Measurements from ENCODE around the gene RAB35. TPM values are rescaled to one million over a fixed set of nuclear protein-coding genes. Genes with fewer than 3 reads are reported as not detected.

Gene RAB35
- total and polyA plus RNA-seq, 9 of the 15 experiments (the other 6 are each of a cell fraction or from before 2014, with no cell fraction given), result 0.65 to 76.3 (median 38.9) TPM

- Histone ChIP-seq H3K4me1 (replicated peaks in 1 of 2; ENCODE audit: control insufficient read depth in 2 of 2, insufficient read depth in 2 of 2, low read length in 2 of 2) (peaks cover 15 to 21% of the 10 kb centered on the region in 2 experiments; a peak in 4 of 5 replicates), H3K9ac (ENCODE audit: insufficient read depth in 1 of 2, low read depth in 2 of 2, low read length in 2 of 2) (no peak overlapping the region), H3K36me3 (ENCODE audit: control insufficient read depth, insufficient read depth, low read length) (peaks cover 19% of the 10 kb centered on the region), H3K79me2 (ENCODE audit: control insufficient read depth, insufficient read depth, low read length) (peaks cover 41% of the 10 kb centered on the region), H3K27ac (ENCODE audit: extremely low read depth, low read depth, low read length) (no peak overlapping the region), H3K27me3 (ENCODE audit: control insufficient read depth in 2 of 2, insufficient read depth in 2 of 2, low read length in 2 of 2) (no peaks in the 10 kb centered on the region), H4K20me1 (replicated peaks; ENCODE audit: control insufficient read depth, insufficient read depth, low read length) (peaks cover 10% of the 10 kb centered on the region; the same call in 1 of the 2 replicates), H2AFZ (ENCODE audit: low read depth, low read length) (no peak overlapping the region), H3K4me2 (ENCODE audit: insufficient read depth, low read length) (no peak overlapping the region), H3K9me1 (ENCODE audit: control insufficient read depth, insufficient read depth, low read length) (peaks cover 6% of the 10 kb centered on the region), H3K9me3 (replicated peaks; ENCODE audit: control insufficient read depth, insufficient read depth, low read depth, low read length) (no peaks in the 10 kb centered on the region), H3K4me3 (no peak overlapping the region)
- TF ChIP-seq ZNF316 (IDR thresholded peaks at IDR 0.05) (peak; percentile 33), NFE2 (IDR thresholded peaks at IDR 0.05; ENCODE audit: low read depth) (peak; percentile 35; the same call in 1 of the 2 replicates), MAFG (tag; conservative IDR thresholded peaks at IDR 0.05) (peak; percentile 43), TAF7 (tag; IDR thresholded peaks at IDR 0.05) (no peak), KAT2B (IDR thresholded peaks at IDR 0.05; ENCODE audit: low read depth, low read length) (no peak), ATF3 (IDR thresholded peaks at IDR 0.05) (no peak), ATF3 (CRISPR knock-in tag; conservative IDR thresholded peaks at IDR 0.05) (no peak), POLR2A (conservative IDR thresholded peaks at IDR 0.05) (no peak), THRAP3 (IDR thresholded peaks at IDR 0.05; ENCODE audit: borderline replicate concordance) (no peak), FUS (optimal IDR thresholded peaks at IDR 0.05; ENCODE audit: low read depth, low read length) (no peak)
- TF ChIP-seq, protein P1, sequence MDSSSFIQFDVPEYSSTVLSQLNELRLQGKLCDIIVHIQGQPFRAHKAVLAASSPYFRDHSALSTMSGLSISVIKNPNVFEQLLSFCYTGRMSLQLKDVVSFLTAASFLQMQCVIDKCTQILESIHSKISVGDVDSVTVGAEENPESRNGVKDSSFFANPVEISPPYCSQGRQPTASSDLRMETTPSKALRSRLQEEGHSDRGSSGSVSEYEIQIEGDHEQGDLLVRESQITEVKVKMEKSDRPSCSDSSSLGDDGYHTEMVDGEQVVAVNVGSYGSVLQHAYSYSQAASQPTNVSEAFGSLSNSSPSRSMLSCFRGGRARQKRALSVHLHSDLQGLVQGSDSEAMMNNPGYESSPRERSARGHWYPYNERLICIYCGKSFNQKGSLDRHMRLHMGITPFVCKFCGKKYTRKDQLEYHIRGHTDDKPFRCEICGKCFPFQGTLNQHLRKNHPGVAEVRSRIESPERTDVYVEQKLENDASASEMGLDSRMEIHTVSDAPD (CRISPR knock-in tag; IDR thresholded peaks at IDR 0.05), result no peak
- TF ChIP-seq, protein P2, sequence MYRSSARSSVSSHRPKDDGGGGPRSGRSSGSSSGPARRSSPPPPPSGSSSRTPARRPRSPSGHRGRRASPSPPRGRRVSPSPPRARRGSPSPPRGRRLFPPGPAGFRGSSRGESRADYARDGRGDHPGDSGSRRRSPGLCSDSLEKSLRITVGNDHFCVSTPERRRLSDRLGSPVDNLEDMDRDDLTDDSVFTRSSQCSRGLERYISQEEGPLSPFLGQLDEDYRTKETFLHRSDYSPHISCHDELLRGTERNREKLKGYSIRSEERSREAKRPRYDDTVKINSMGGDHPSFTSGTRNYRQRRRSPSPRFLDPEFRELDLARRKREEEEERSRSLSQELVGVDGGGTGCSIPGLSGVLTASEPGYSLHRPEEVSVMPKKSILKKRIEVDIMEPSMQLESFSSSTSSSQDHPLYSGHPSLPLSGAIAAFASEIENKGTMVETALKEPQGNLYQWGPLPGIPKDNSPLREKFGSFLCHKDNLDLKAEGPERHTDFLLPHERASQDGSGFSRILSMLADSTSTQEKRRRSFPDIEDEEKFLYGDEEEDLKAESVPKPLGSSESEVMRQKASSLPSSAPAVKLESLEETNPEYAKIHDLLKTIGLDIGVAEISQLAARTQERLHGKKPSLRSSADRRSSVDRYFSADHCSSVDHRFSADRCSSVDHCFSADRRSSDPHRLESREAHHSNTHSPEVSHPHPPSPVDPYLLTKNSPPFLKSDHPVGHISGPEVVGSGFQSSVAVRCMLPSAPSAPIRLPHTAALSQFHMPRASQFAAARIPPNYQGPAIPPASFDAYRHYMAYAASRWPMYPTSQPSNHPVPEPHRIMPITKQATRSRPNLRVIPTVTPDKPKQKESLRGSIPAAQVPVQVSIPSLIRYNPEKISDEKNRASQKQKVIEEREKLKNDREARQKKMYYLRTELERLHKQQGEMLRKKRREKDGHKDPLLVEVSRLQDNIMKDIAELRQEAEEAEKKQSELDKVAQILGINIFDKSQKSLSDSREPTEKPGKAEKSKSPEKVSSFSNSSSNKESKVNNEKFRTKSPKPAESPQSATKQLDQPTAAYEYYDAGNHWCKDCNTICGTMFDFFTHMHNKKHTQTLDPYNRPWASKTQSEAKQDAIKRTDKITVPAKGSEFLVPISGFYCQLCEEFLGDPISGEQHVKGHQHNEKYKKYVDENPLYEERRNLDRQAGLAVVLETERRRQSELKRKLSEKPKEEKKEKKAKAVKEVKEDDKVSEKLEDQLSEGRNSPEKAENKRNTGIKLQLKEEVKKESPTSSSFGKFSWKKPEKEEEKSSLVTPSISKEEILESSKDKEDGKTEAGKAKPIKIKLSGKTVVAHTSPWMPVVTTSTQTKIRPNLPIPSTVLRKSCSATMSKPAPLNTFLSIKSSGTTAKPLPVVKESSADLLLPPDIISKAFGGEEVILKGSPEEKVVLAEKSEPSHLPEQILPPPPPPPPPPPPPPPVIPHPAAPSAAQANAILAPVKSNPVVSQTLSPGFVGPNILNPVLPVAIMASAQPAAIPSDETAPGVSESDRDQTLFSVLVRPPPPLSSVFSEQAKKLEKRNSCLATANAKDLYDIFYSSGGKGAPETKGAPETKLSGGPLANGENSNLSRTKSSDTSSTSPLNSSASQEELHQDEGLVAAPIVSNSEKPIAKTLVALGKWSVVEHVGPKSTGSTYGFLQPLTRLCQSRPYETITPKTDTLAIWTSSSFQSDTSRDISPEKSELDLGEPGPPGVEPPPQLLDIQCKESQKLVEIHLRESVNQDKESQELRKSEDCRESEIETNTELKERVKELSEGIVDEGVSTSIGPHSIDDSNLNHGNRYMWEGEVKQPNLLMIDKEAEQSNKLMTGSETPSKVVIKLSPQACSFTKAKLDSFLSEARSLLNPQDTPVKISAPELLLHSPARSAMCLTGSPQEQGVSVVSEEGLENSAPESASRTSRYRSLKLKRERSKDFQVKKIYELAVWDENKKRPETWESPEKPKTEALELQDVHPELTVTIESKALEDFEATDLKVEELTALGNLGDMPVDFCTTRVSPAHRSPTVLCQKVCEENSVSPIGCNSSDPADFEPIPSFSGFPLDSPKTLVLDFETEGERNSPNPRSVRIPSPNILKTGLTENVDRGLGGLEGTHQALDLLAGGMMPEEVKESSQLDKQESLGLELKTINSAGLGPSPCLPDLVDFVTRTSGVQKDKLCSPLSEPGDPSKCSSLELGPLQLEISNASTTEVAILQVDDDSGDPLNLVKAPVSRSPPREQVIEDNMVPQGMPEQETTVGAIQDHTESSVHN (IDR thresholded peaks at IDR 0.05; ENCODE audit: borderline replicate concordance in 1 of 2, low read depth in 1 of 2), result no peak
- DNase-seq (ENCODE audit: extremely low read depth in 1 of 4, low spot score in 3 of 4) (no peak), FAIRE-seq (no peak), ATAC-seq (no peak)
- in situ Hi-C loops (cut with MboI), result no loop called here
- CTCF ChIA-PET (ENCODE audit: low intra/inter-chr PET ratio), result interaction anchor here (0.6 kb wide), 1 partner anchor 24 kb away, joined by 3 read pairs; no protein-coding TSS in a partner anchor
- POLR2A ChIA-PET, result interaction anchor here (0.8 to 6.8 kb wide), 4 partner anchors 30 to 173 kb away, joined by 3 to 54 read pairs (median 6); partner anchors contain the start of genes RNU4-1, RNU4-2 and RPLP0
- WGBS (ENCODE audit: insufficient coverage, low coverage, missing lambda C conversion rate), result 91% methylated on average over 8 of the region's 9 CpGs
- intact Hi-C loops (cut with micrococcal nuclease), result loop anchor here (10.0 kb wide), 1 partner anchor 175 kb away; the partner anchor contains the start of genes RNU4-1 and RNU4-2
- BruUV-seq (replicated peaks), result no TSS peak
These were observed 2.9 kb upstream of the RAB35 start for GRCh38 chr12:120119271-120119973.
